ENCODE results near the gene CLCN3. TPM values are rescaled to one million over a fixed set of nuclear protein-coding genes. Genes with fewer than 3 reads are reported as not detected.

The CLCN3 gene
- total and polyA plus RNA-seq, 2 of the 13 experiments (the other 11 are each of a cell fraction or from before 2014, with no cell fraction given): 13.6 to 23.7 TPM

GRCh38 chr4:169634975-169635374 is 14.6 kb downstream of the CLCN3 start (continued):
- TF ChIP-seq GMEB1 (CRISPR knock-in tag; IDR thresholded peaks at IDR 0.05; ENCODE audit: borderline replicate concordance) (no peak), CC2D1A (CRISPR knock-in tag; IDR thresholded peaks at IDR 0.05) (no peak)

- ATAC-seq: no peak
- in situ Hi-C loops (cut with HindIII; ENCODE audit: extremely low pct_ligation_motif_present, low pct_unique_long_range_greater_than_20kb): no loop called here
Measured at GRCh38 chr4:169640261-169640870, 20.0 kb downstream of the CLCN3 start.

More at GRCh38 chr4:169640261-169640870, 20.0 kb downstream of the CLCN3 start:
- DNase-seq (ENCODE audit: low spot score) (no peak), FAIRE-seq (no peak)
- Histone ChIP-seq H2AFZ (ENCODE audit: low read length) (no peak overlapping the region), H3K27ac (ENCODE audit: extremely low read length, insufficient read depth, low read length) (no peak overlapping the region), H3K9ac (ENCODE audit: insufficient read depth, low read depth, low read length) (no peak overlapping the region), H3K4me1 (ENCODE audit: insufficient read depth, low read length) (no peaks in the 10 kb centered on the region), H3K79me2 (ENCODE audit: insufficient read depth, low read length) (no peaks in the 10 kb centered on the region), H3K4me3 (replicated peaks in 1 of 3; ENCODE audit: insufficient read depth in 1 of 3, low read depth in 2 of 3, low read length in 3 of 3) (no peak overlapping the region), H4K20me1 (ENCODE audit: insufficient read depth, low read length) (no peaks in the 10 kb centered on the region), H3K36me3 (replicated peaks in 1 of 2; ENCODE audit: control insufficient read depth in 1 of 2, insufficient read depth in 2 of 2, low read length in 2 of 2) (peaks cover 3 to 12% of the 10 kb centered on the region in 2 experiments; a peak in 4 of 5 replicates), H3K4me2 (ENCODE audit: low read depth, low read length) (no peak overlapping the region), H3K27me3 (ENCODE audit: control insufficient read depth in 1 of 2, insufficient read depth in 2 of 2, low read length in 2 of 2) (no peaks in the 10 kb centered on the region), H3K9me3 (ENCODE audit: low read length) (no peaks in the 10 kb centered on the region)
- ChIA-PET CTCF (ENCODE audit: low intra/inter-chr PET ratio, low total read pairs) (no interaction called here), POLR2A (no interaction called here)
- TF ChIP-seq ZNF639 (CRISPR knock-in tag; conservative IDR thresholded peaks at IDR 0.05) (no peak), BHLHE40 (IDR thresholded peaks at IDR 0.05; ENCODE audit: low read length) (no peak), ATF3 (CRISPR knock-in tag; IDR thresholded peaks at IDR 0.05) (no peak), ZBTB37 (CRISPR knock-in tag; IDR thresholded peaks at IDR 0.05) (no peak), ZNF720 (CRISPR knock-in tag; IDR thresholded peaks at IDR 0.05) (no peak), ZNF691 (CRISPR knock-in tag; IDR thresholded peaks at IDR 0.05; ENCODE audit: borderline replicate concordance, low read depth) (no peak), HDAC6 (IDR thresholded peaks at IDR 0.05; ENCODE audit: low read depth, low read length) (no peak), NFIB (CRISPR knock-in tag; IDR thresholded peaks at IDR 0.05; ENCODE audit: borderline replicate concordance) (no peak), ZNF746 (CRISPR knock-in tag; IDR thresholded peaks at IDR 0.05) (no peak), ZNF788 (CRISPR knock-in tag; IDR thresholded peaks at IDR 0.05; ENCODE audit: borderline replicate concordance) (no peak)
- intact Hi-C loops (cut with micrococcal nuclease; ENCODE audit: unreplicated experiment): no loop called here
- BruUV-seq (replicated peaks): no TSS peak

Data from HepG2 (cell line).